ENCODE measurements around the gene ADAM22.

Gene ADAM22

GRCh38 chr7:88041583-88041982 is 107.5 kb downstream of the ADAM22 start:
- no peak for DNase-seq (ENCODE audit: low read depth)

GRCh38 chr7:88042157-88042556 is 108.1 kb downstream of the ADAM22 start:
- DNase-seq (ENCODE audit: low read depth): no peak

GRCh38 chr7:88042803-88043202 is 108.8 kb downstream of the ADAM22 start:
- no peak for DNase-seq (ENCODE audit: low read depth)

GRCh38 chr7:88044069-88044468 is 110.0 kb downstream of the ADAM22 start:
- no peak for DNase-seq (ENCODE audit: low read depth)

GRCh38 chr7:88046839-88047573 is 113.0 kb downstream of the ADAM22 start:
- no peak for DNase-seq (ENCODE audit: low read depth)

GRCh38 chr7:88057655-88058054 is 123.6 kb downstream of the ADAM22 start:
- DNase-seq (ENCODE audit: low read depth): no peak

GRCh38 chr7:88062238-88062637 is 128.2 kb downstream of the ADAM22 start:
- no peak for DNase-seq (ENCODE audit: low read depth)

GRCh38 chr7:88069093-88069492 is 135.0 kb downstream of the ADAM22 start:
- DNase-seq (ENCODE audit: low read depth): no peak

- DNase-seq (ENCODE audit: low read depth): no peak
These were observed 138.1 kb downstream of the ADAM22 start for GRCh38 chr7:88071994-88072714.

GRCh38 chr7:88072715-88073055 is 138.6 kb downstream of the ADAM22 start:
- no peak for DNase-seq (ENCODE audit: low read depth)

GRCh38 chr7:88073626-88074025 is 139.6 kb downstream of the ADAM22 start:
- DNase-seq (ENCODE audit: low read depth): no peak

- DNase-seq (ENCODE audit: low read depth): no peak
These were observed 141.2 kb downstream of the ADAM22 start for GRCh38 chr7:88075216-88075615.

- DNase-seq (ENCODE audit: low read depth): no peak
These were observed 149.8 kb downstream of the ADAM22 start for GRCh38 chr7:88083883-88084282.

GRCh38 chr7:88089561-88089960 is 155.5 kb downstream of the ADAM22 start:
- no peak for DNase-seq (ENCODE audit: low read depth)

- DNase-seq (ENCODE audit: low read depth): no peak
These were observed 156.2 kb downstream of the ADAM22 start for GRCh38 chr7:88090240-88090639.

GRCh38 chr7:88090671-88091070 is 156.6 kb downstream of the ADAM22 start:
- DNase-seq (ENCODE audit: low read depth): no peak

GRCh38 chr7:88091988-88092675 is 158.1 kb downstream of the ADAM22 start:
- DNase-seq (ENCODE audit: low read depth): no peak

GRCh38 chr7:88092676-88092999 is 158.6 kb downstream of the ADAM22 start:
- no peak for DNase-seq (ENCODE audit: low read depth)

GRCh38 chr7:88101769-88102168 is 167.7 kb downstream of the ADAM22 start:
- no peak for DNase-seq (ENCODE audit: low read depth)

GRCh38 chr7:88102675-88103074 is 168.6 kb downstream of the ADAM22 start:
- no peak for DNase-seq (ENCODE audit: low read depth)

GRCh38 chr7:88104732-88105131 is 170.7 kb downstream of the ADAM22 start:
- no peak for DNase-seq (ENCODE audit: low read depth)

- DNase-seq (ENCODE audit: low read depth): no peak
These were observed 171.2 kb downstream of the ADAM22 start for GRCh38 chr7:88105231-88105630.

- DNase-seq (ENCODE audit: low read depth): no peak
These were observed 172.4 kb downstream of the ADAM22 start for GRCh38 chr7:88106434-88106833.
